HepG2 (cell line): Measurements from ENCODE around the gene RAPGEFL1. TPM values are rescaled to one million over a fixed set of nuclear protein-coding genes. Genes with fewer than 3 reads are reported as not detected.
A peak's percentile ranks its signal among the peaks of the same experiment; 100 is the strongest.

Source experiments
- JUN ChIP-seq: sonication (generic); formaldehyde crosslinking; IDR thresholded peaks from 2 replicates; pipeline ENCODE4 v1.4.0; 2020; ENCODE audit warnings: mild to moderate bottlenecking, missing genetic modification reagents
- RCOR2 ChIP-seq: IDR thresholded peaks from 2 replicates; pipeline ENCODE4 v1.6.1; 2016; ENCODE audit warnings: missing biosample characterization, missing genetic modification reagents
- SMAD3 ChIP-seq: sonication (generic); formaldehyde crosslinking; IDR thresholded peaks from 2 replicates; pipeline ENCODE4 v1.4.0; 2020; ENCODE audit warnings: missing genetic modification reagents
- YEATS2 ChIP-seq: sonication (generic); formaldehyde crosslinking; IDR thresholded peaks from 2 replicates; pipeline ENCODE4 v1.4.0; 2020; ENCODE audit warnings: missing genetic modification reagents, borderline replicate concordance
- ZMYM3 ChIP-seq: sonication (generic); formaldehyde crosslinking; IDR thresholded peaks from 2 replicates; pipeline ENCODE4 v1.5.1; 2020; ENCODE audit warnings: mild to moderate bottlenecking, missing genetic modification reagents
- ZNF224 ChIP-seq: sonication (generic); formaldehyde crosslinking; IDR thresholded peaks from 2 replicates; pipeline ENCODE4 v1.5.0; 2020; ENCODE audit warnings: mild to moderate bottlenecking, missing genetic modification reagents
- ZNF263 ChIP-seq: sonication (generic); formaldehyde crosslinking; IDR thresholded peaks from 2 replicates; pipeline ENCODE4 v1.4.0; 2020; ENCODE audit warnings: missing genetic modification reagents
- ZNF350 ChIP-seq: sonication (generic); formaldehyde crosslinking; IDR thresholded peaks from 2 replicates; pipeline ENCODE4 v1.4.0; 2020; ENCODE audit warnings: mild to moderate bottlenecking, low read depth, missing genetic modification reagents, borderline replicate concordance
- ZNF451 ChIP-seq: sonication (generic); formaldehyde crosslinking; IDR thresholded peaks from 2 replicates; pipeline ENCODE4 v1.5.0; 2020; ENCODE audit warnings: mild to moderate bottlenecking, missing genetic modification reagents
- ZNF468 ChIP-seq: sonication (generic); formaldehyde crosslinking; IDR thresholded peaks from 2 replicates; pipeline ENCODE4 v1.8.0; 2022; ENCODE audit warnings: mild to moderate bottlenecking, moderate library complexity, missing genetic modification reagents
- ZNF7 ChIP-seq: IDR thresholded peaks from 2 replicates; pipeline ENCODE4 v1.6.1; 2016; ENCODE audit warnings: missing biosample characterization, missing genetic modification reagents
- ZNF713 ChIP-seq: sonication (generic); formaldehyde crosslinking; IDR thresholded peaks from 2 replicates; pipeline ENCODE4 v1.4.0; 2020; ENCODE audit warnings: mild to moderate bottlenecking, missing genetic modification reagents
- ZNF775 ChIP-seq: sonication (generic); formaldehyde crosslinking; IDR thresholded peaks from 2 replicates; pipeline ENCODE4 v1.4.0; 2020; ENCODE audit warnings: missing genetic modification reagents, mild to moderate bottlenecking, moderate library complexity, borderline replicate concordance
- ZNF792 ChIP-seq: IDR thresholded peaks from 2 replicates; pipeline ENCODE4 v1.6.1; 2016
- polyA plus RNA-seq, 8 experiments: library from polyadenylated mRNA; depleted of rRNA in 3 of 8; stranded (reverse) in 7 of 8; unstranded in 1 of 8; fragments of >200 nt; fragmentation: Illumina TruSeq in 4 of 8; extraction: Trizol in 4 of 8; gene quantifications; 2 replicates each; pipeline versions ENCODE4 v1.2.1 to v1.2.3, GENCODE V29; 2011 to 2016; ENCODE audit warnings: low read depth in 4 of 8, missing spikeins in 1 of 8, mixed read lengths in 1 of 8; ENCODE audit not compliant: insufficient read depth in 1 of 8
- total RNA-seq, 5 experiments: library from RNA; depleted of rRNA; stranded (reverse); fragments of >200 nt; fragmentation: Illumina TruSeq; extraction: Trizol; gene quantifications; 2 replicates each; pipeline ENCODE4 v1.2.3, GENCODE V29; 2016; ENCODE audit warnings: low read depth in 1 of 5
- TF ChIP-seq, protein P1 (sequence below): sonication (generic); formaldehyde crosslinking; IDR thresholded peaks from 2 replicates; pipeline ENCODE4 v1.4.0; 2020; ENCODE audit warnings: low read depth, mild to moderate bottlenecking, missing genetic modification reagents
- TF ChIP-seq, protein P2 (sequence below): IDR thresholded peaks from 2 replicates; pipeline ENCODE4 v1.6.1; 2016; ENCODE audit warnings: low read depth, control low read depth
- TF ChIP-seq, protein P3 (sequence below): sonication (generic); formaldehyde crosslinking; IDR thresholded peaks from 2 replicates; pipeline ENCODE4 v1.9.0; 2022; ENCODE audit warnings: low read depth, missing genetic modification reagents
- TF ChIP-seq, protein P4 (sequence below): sonication (generic); formaldehyde crosslinking; IDR thresholded peaks from 2 replicates; pipeline ENCODE4 v1.9.0; 2021; ENCODE audit warnings: missing genetic modification reagents, borderline replicate concordance

Gene RAPGEFL1
- total and polyA plus RNA-seq, 2 of the 13 experiments (the other 11 are each of a cell fraction or from before 2014, with no cell fraction given): 4.5 to 7.8 TPM

DNA sequence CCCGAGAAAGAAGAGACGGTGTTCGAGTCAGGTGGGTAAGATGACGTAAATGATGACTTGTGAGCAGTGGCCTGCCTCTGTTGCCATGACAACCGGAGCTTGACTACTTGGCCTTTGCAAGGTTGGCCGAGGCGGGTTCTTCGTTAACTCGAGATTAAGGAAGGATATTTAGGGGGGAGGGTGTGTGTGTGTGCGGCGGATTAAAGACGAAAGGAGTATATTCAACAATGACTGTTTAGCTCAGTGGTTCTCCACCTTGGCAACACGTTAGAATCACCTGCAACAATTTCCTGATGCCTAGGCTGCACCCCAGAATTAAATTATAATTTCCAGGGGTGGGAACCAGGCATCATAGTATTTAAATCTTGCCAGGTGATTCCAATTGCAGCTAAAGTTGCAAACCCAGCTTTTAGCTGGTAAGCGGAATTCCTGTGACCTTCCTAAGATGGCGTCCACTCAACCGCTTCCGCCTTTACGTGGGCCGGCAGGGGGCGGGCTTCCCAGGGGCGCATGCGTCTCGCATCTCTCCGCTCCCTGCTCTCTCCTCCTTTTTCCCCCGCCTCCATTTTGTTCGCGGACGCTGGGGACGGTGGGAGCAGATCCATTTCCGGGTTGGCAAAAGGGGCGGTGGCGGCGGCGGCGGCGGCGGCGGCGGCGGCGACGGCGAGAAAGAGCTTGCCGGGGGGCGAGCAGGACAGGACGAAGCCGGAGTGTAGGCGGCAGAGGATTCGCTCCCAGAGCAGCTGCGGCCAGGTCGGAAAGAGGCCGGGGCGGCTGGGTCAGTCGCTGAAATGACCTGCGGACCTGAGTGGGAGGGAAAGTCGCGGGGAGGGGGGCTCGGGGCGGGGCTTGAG is 41.7 kb downstream of the RAPGEFL1 start, which contains the start of gene WIPF2 (continued):
- TF ChIP-seq ZMYM3 (CRISPR knock-in tag): no peak
- peak; percentile 85 for TF ChIP-seq ZNF350 (CRISPR knock-in tag)
- peak; percentile 77; the same call in 1 of the 2 replicates for TF ChIP-seq YEATS2
- TF ChIP-seq, protein P1, sequence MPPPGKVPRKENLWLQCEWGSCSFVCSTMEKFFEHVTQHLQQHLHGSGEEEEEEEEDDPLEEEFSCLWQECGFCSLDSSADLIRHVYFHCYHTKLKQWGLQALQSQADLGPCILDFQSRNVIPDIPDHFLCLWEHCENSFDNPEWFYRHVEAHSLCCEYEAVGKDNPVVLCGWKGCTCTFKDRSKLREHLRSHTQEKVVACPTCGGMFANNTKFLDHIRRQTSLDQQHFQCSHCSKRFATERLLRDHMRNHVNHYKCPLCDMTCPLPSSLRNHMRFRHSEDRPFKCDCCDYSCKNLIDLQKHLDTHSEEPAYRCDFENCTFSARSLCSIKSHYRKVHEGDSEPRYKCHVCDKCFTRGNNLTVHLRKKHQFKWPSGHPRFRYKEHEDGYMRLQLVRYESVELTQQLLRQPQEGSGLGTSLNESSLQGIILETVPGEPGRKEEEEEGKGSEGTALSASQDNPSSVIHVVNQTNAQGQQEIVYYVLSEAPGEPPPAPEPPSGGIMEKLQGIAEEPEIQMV (CRISPR knock-in tag): peak; percentile 99
- no peak for TF ChIP-seq ZNF792 (CRISPR knock-in tag)
- 0 out of 2 replicates have a peak, but pooled peaks have one; percentile 40 for TF ChIP-seq ZNF775
- TF ChIP-seq ZNF224 (CRISPR knock-in tag): no peak
- TF ChIP-seq ZNF7 (CRISPR knock-in tag): no peak
- TF ChIP-seq, protein P2, sequence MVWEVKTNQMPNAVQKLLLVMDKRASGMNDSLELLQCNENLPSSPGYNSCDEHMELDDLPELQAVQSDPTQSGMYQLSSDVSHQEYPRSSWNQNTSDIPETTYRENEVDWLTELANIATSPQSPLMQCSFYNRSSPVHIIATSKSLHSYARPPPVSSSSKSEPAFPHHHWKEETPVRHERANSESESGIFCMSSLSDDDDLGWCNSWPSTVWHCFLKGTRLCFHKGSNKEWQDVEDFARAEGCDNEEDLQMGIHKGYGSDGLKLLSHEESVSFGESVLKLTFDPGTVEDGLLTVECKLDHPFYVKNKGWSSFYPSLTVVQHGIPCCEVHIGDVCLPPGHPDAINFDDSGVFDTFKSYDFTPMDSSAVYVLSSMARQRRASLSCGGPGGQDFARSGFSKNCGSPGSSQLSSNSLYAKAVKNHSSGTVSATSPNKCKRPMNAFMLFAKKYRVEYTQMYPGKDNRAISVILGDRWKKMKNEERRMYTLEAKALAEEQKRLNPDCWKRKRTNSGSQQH (CRISPR knock-in tag): no peak
- no peak for TF ChIP-seq ZNF263 (CRISPR knock-in tag)
- TF ChIP-seq ZNF468: no peak
- TF ChIP-seq ZNF713 (CRISPR knock-in tag): no peak
- 0 out of 2 replicates have a peak, but pooled peaks have one; percentile 26 for TF ChIP-seq SMAD3 (CRISPR knock-in tag)
- no peak; the same call in 1 of the 2 replicates for TF ChIP-seq RCOR2 (CRISPR knock-in tag)
- TF ChIP-seq JUN (CRISPR knock-in tag): peak; percentile 78
- TF ChIP-seq, protein P3, sequence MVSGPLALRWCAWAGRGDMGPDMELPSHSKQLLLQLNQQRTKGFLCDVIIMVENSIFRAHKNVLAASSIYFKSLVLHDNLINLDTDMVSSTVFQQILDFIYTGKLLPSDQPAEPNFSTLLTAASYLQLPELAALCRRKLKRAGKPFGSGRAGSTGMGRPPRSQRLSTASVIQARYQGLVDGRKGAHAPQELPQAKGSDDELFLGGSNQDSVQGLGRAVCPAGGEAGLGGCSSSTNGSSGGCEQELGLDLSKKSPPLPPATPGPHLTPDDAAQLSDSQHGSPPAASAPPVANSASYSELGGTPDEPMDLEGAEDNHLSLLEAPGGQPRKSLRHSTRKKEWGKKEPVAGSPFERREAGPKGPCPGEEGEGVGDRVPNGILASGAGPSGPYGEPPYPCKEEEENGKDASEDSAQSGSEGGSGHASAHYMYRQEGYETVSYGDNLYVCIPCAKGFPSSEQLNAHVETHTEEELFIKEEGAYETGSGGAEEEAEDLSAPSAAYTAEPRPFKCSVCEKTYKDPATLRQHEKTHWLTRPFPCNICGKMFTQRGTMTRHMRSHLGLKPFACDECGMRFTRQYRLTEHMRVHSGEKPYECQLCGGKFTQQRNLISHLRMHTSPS (CRISPR knock-in tag): no peak
- TF ChIP-seq, protein P4, sequence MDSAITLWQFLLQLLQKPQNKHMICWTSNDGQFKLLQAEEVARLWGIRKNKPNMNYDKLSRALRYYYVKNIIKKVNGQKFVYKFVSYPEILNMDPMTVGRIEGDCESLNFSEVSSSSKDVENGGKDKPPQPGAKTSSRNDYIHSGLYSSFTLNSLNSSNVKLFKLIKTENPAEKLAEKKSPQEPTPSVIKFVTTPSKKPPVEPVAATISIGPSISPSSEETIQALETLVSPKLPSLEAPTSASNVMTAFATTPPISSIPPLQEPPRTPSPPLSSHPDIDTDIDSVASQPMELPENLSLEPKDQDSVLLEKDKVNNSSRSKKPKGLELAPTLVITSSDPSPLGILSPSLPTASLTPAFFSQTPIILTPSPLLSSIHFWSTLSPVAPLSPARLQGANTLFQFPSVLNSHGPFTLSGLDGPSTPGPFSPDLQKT: no peak
- TF ChIP-seq ZNF451 (CRISPR knock-in tag): no peak
